Neural cell (in vitro differentiated cells): ENCODE data around the gene TCF23.

Source experiments
- CTCF ChIP-seq: fragments of 450-650 bp; IDR thresholded peaks from 2 replicates; pipeline ENCODE4 v1.5.1; 2014; ENCODE audit warnings: antibody characterized with exemption, mild to moderate bottlenecking, moderate library complexity; ENCODE audit not compliant: poor library complexity, severe bottlenecking
- EP300 ChIP-seq: fragments of 450-650 bp; conservative IDR thresholded peaks from 2 replicates; pipeline ENCODE4 v1.6.1; 2014; ENCODE audit warnings: antibody characterized with exemption, mild to moderate bottlenecking, moderate library complexity; ENCODE audit not compliant: poor library complexity, severe bottlenecking
- MXI1 ChIP-seq: fragments of 450-650 bp; conservative IDR thresholded peaks from 2 replicates; pipeline ENCODE4 v1.6.1; 2014; ENCODE audit warnings: antibody characterized with exemption, mild to moderate bottlenecking; ENCODE audit not compliant: poor library complexity, severe bottlenecking
- REST ChIP-seq: IDR thresholded peaks from 2 replicates; pipeline ENCODE4 v1.6.1; 2012; ENCODE audit warnings: borderline replicate concordance

- TF ChIP-seq CTCF (no peak), REST (no peak), EP300 (no peak), MXI1 (no peak)
Measured at GRCh38 chr2:27184115-27184514, 35.3 kb downstream of the TCF23 start.
